ENCODE data around the gene FBXO31.

GRCh38 chr16:87347932-87348615, 35.5 kb downstream of the FBXO31 start:
- no peak for TF ChIP-seq CTCF (IDR thresholded peaks at IDR 0.05)
- no peak for TF ChIP-seq EP300 (IDR thresholded peaks at IDR 0.05)
